MCF 10A (cell line): Measurements from ENCODE around the gene CENPT. TPM values are rescaled to one million over a fixed set of nuclear protein-coding genes. Genes with fewer than 3 reads are reported as not detected.
A peak's percentile ranks its signal among the peaks of the same experiment; 100 is the strongest.

Experiments used
- BruUV-seq: library from RNA; stranded (reverse); fragments of 400-500 nt; replicated peaks from 2 replicates; lab custom pipeline; 2021; lab: Mats Ljungman, UMichigan
- CTCF ChIA-PET: fragments of 300-600 bp; sonication (Branson Sonifier 250); formaldehyde crosslinking; extraction: SDS; loops from one replicate; lab custom pipeline; 2021; ENCODE audit warnings: antibody characterized with exemption, inconsistent platforms; lab: Yijun Ruan, JAX
- POLR2A ChIA-PET: fragments of 300-600, 350-650 bp; sonication (Branson Sonifier 250); formaldehyde crosslinking; extraction: SDS; loops from one replicate; lab custom pipeline; 2020; ENCODE audit warnings: antibody characterized with exemption, inconsistent platforms; lab: Yijun Ruan, JAX
- DNase-seq: peaks from one replicate; pipeline ENCODE4 v3.0.0-alpha.2; 2018; ENCODE audit not compliant: unreplicated experiment
- H3K27ac Mint-ChIP-seq: one replicate; pipeline ENCODE4 v1.8.0; 2022; ENCODE audit warnings: mild to moderate bottlenecking, low read depth, mixed read lengths; ENCODE audit not compliant: unreplicated experiment
- H3K27me3 Mint-ChIP-seq: one replicate; pipeline ENCODE4 v1.8.0; 2022; ENCODE audit warnings: mixed read lengths; ENCODE audit not compliant: insufficient read depth, unreplicated experiment
- H3K36me3 Mint-ChIP-seq: one replicate; pipeline ENCODE4 v1.8.0; 2022; ENCODE audit warnings: mild to moderate bottlenecking, moderate library complexity, mixed read lengths; ENCODE audit not compliant: insufficient read depth, unreplicated experiment
- H3K4me1 Mint-ChIP-seq: one replicate; pipeline ENCODE4 v1.8.0; 2022; ENCODE audit warnings: mixed read lengths; ENCODE audit not compliant: insufficient read depth, unreplicated experiment
- H3K4me3 Mint-ChIP-seq: one replicate; pipeline ENCODE4 v1.8.0; 2022; ENCODE audit warnings: mild to moderate bottlenecking, moderate library complexity, mixed read lengths; ENCODE audit not compliant: unreplicated experiment
- H3K9me3 Mint-ChIP-seq: one replicate; pipeline ENCODE4 v1.8.0; 2022; ENCODE audit warnings: mixed read lengths; ENCODE audit not compliant: unreplicated experiment
- CTCF ChIP-seq: fragments of 200-600 bp; IDR thresholded peaks from one replicate; pipeline ENCODE4 v1.8.0; 2022; ENCODE audit warnings: antibody characterized with exemption, mild to moderate bottlenecking; ENCODE audit not compliant: unreplicated experiment
- intact Hi-C: fragments of 100-400 bp; cut with micrococcal nuclease; formaldehyde crosslinking; loops from 2 replicates; pipeline ENCODE4 v1.14.1; 2022
- total RNA-seq: library from RNA; stranded (reverse); gene quantifications from 2 replicates; pipeline ENCODE4 v1.2.3, GENCODE V29; 2022

The CENPT gene
- total RNA-seq, 1 experiment from 2014 or later: 30.9 TPM

DNA sequence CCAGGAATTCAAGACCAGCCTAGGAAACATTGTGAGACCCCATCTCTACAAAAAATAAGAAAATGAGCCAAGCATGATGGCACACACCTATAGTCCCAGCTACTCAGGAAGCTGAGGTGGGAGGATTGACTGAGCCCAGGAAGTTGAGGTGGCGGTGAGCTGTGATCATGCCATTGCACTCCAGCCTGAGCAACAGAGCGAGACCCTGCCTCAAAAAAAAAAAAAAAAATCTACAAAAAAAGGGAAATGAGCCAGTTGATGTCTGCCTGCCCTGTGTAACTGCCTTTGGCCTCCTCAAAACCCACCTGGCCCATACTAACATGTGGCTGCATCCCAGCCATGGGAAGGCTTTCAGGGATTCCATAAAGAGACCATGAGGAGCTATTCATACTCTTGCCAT lies 45.6 kb downstream of the CENPT start:
- POLR2A ChIA-PET: interaction anchor here (1.1 to 1.6 kb wide), 2 partner anchors 83 to 134 kb away, joined by 3 read pairs; partner anchors contain the start of gene GFOD2
- peaks cover 13% of the 10 kb centered on the region for H3K4me1 Mint-ChIP-seq
- H3K36me3 Mint-ChIP-seq: peaks cover 58% of the 10 kb centered on the region
- H3K27ac Mint-ChIP-seq: no peak overlapping the region
- intact Hi-C loops: loop anchor here (10.0 kb wide), 1 partner anchor 277 kb away; the partner anchor contains the start of gene RIPOR1
- no TSS peak for BruUV-seq
- H3K4me3 Mint-ChIP-seq: no peak overlapping the region
- CTCF ChIA-PET: interaction anchor here (0.7 to 3.1 kb wide), 3 partner anchors 8 to 1110 kb away, joined by 3 to 21 read pairs (median 4); no protein-coding TSS in a partner anchor
- no peaks in the 10 kb centered on the region for H3K27me3 Mint-ChIP-seq
- H3K9me3 Mint-ChIP-seq: no peaks in the 10 kb centered on the region
- no peak for TF ChIP-seq CTCF
- DNase-seq: no peak

- intact Hi-C loops: loop anchor here (10.0 kb wide), 1 partner anchor 276 kb away; the partner anchor contains the start of gene RIPOR1
- H3K36me3 Mint-ChIP-seq: peaks cover 58% of the 10 kb centered on the region
- TF ChIP-seq CTCF: no peak
- no peaks in the 10 kb centered on the region for H3K9me3 Mint-ChIP-seq
- BruUV-seq: no TSS peak
- peaks cover 19% of the 10 kb centered on the region for H3K4me1 Mint-ChIP-seq
- no peak overlapping the region for H3K27ac Mint-ChIP-seq
- POLR2A ChIA-PET: interaction anchor here (1.0 to 1.6 kb wide), 3 partner anchors 15 to 134 kb away, joined by 3 read pairs; partner anchors contain the start of gene GFOD2
- H3K4me3 Mint-ChIP-seq: no peak overlapping the region
- H3K27me3 Mint-ChIP-seq: no peaks in the 10 kb centered on the region
- CTCF ChIA-PET: interaction anchor here (0.7 to 3.1 kb wide), 4 partner anchors 9 to 1110 kb away, joined by 3 to 21 read pairs (median 4); no protein-coding TSS in a partner anchor
- DNase-seq: no peak
Measured at GRCh38 chr16:67801241-67801640, 46.3 kb downstream of the CENPT start.

GRCh38 chr16:67800338-67800926 lies 47.1 kb downstream of the CENPT start:
- no peak for DNase-seq
- Mint-ChIP-seq H3K4me3 (no peak overlapping the region), H3K27ac (no peak overlapping the region), H3K9me3 (no peaks in the 10 kb centered on the region), H3K36me3 (peaks cover 61% of the 10 kb centered on the region), H3K4me1 (peaks cover 20% of the 10 kb centered on the region), H3K27me3 (no peaks in the 10 kb centered on the region)
- no peak for TF ChIP-seq CTCF
- no TSS peak for BruUV-seq
- CTCF ChIA-PET: interaction anchor here (0.6 to 1.2 kb wide), 5 partner anchors 216 to 383 kb away, joined by 3 to 4 read pairs (median 3); no protein-coding TSS in a partner anchor
- intact Hi-C loops: loop anchor here (10.0 kb wide), 1 partner anchor 276 kb away; the partner anchor contains the start of gene RIPOR1
- POLR2A ChIA-PET: interaction anchor here (1.0 to 1.1 kb wide), 2 partner anchors 14 to 81 kb away, joined by 3 read pairs; partner anchors contain the start of gene GFOD2

DNA sequence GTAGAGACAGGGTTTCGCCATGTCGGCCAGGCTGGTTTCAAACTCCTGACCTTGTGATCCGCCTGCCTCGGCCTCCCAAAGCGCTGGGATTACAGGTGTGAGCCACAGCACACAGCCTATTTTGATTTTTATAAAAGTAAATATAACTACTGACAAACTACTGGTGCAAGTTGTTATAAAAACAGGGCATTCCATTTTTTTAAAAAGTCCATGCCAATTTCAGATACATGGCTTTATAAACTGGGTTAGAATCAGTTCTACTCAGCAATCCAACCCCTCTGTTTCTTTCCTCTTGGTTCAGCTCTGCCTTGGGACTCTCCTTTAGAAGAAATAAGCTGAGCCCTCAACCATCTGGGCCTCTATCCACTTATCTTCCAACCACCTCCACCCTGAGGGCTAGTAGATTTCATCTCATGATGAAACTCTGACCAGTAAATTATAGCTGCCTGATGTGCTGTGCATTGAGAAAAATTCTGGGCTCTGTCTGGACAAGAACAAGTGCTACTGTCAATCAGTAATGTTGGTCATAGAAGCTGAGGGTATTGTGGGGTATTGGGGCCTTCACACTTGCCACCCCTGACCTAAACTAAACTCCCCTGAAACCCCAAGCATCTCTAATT lies 51.3 kb downstream of the CENPT start:
- POLR2A ChIA-PET: interaction anchor here (0.8 to 1.8 kb wide), 3 partner anchors 11 to 233 kb away, joined by 3 to 9 read pairs (median 6); partner anchors contain the start of genes RANBP10 and TSNAXIP1
- H3K36me3 Mint-ChIP-seq: peaks cover 27% of the 10 kb centered on the region
- TF ChIP-seq CTCF: no peak
- H3K27ac Mint-ChIP-seq: peak overlapping the region; percentile 39
- CTCF ChIA-PET: interaction anchor here (0.7 to 1.3 kb wide), 3 partner anchors 8 to 78 kb away, joined by 3 read pairs; no protein-coding TSS in a partner anchor
- H3K9me3 Mint-ChIP-seq: no peaks in the 10 kb centered on the region
- peaks cover 15% of the 10 kb centered on the region for H3K4me1 Mint-ChIP-seq
- H3K4me3 Mint-ChIP-seq: no peak overlapping the region
- BruUV-seq: no TSS peak
- H3K27me3 Mint-ChIP-seq: no peaks in the 10 kb centered on the region
- DNase-seq: no peak
- intact Hi-C loops: no loop called here
